Keratinocyte (primary cell): ENCODE results near the gene CNP.

Experiments
- CTCF ChIP-seq, 3 experiments: IDR thresholded peaks in 1 of 3; conservative IDR thresholded peaks in 1 of 3; optimal IDR thresholded peaks in 1 of 3; 2 replicates in 2 of 3; 3 replicates in 1 of 3; pipeline versions ENCODE3 to v1.5.1; 2011; ENCODE audit warnings: low read length in 3 of 3, mild to moderate bottlenecking in 3 of 3, moderate library complexity in 2 of 3, control low read depth in 1 of 3, inconsistent platforms in 1 of 3; ENCODE audit not compliant: insufficient read depth in 2 of 3; ENCODE audit errors: extremely low read depth in 1 of 3
- EZH2 ChIP-seq: IDR thresholded peaks from one replicate; pipeline ENCODE4 v1.6.1; 2012; ENCODE audit warnings: inconsistent platforms, mild to moderate bottlenecking, low read length, moderate library complexity

- TF ChIP-seq CTCF (optimal IDR thresholded peaks at IDR 0.05 in 1 of 3, IDR thresholded peaks at IDR 0.05 in 1 of 3, conservative IDR thresholded peaks at IDR 0.05 in 1 of 3; ENCODE audit: extremely low read depth in 1 of 3, insufficient read depth in 2 of 3, low read length in 3 of 3) (no peak), EZH2 (no peak)
Measured at GRCh38 chr17:41917192-41917591, 49.4 kb upstream of the CNP start.
